Heart right ventricle (tissue), 16 donors: ENCODE results near the gene CREB5. TPM values are rescaled to one million over a fixed set of nuclear protein-coding genes. Genes with fewer than 3 reads are reported as not detected.

Experiments
- ATAC-seq, 8 donors: fragments of 200-7000 bp; cut with Tn5 transposase; one replicate each; pipeline ENCODE4 v1.9.1; 2020; ENCODE audit warnings: mild to moderate bottlenecking in 8 of 8, moderate library complexity in 8 of 8, moderate number of reproducible peaks in 1 of 8
- DNase-seq, 2 donors: peaks; one replicate each; pipeline ENCODE4 v3.0.0-alpha.2; 2020
- H3K27ac ChIP-seq, 10 donors: fragments of 200-600 bp; sonication (generic) in 2 of 10; one replicate each; pipeline versions ENCODE4 v1.5.0 to v1.8.0; 2020 to 2022; ENCODE audit warnings: mild to moderate bottlenecking in 3 of 10
- H3K27me3 ChIP-seq, 7 donors: fragments of 200-600 bp; one replicate each; pipeline ENCODE4 v1.8.0; 2021 to 2022; ENCODE audit warnings: mild to moderate bottlenecking in 2 of 7
- H3K36me3 ChIP-seq, 9 donors: fragments of 200-600 bp; sonication (generic) in 1 of 9; one replicate each; pipeline versions ENCODE4 v1.5.0 to v1.8.0; 2020 to 2022; ENCODE audit warnings: mild to moderate bottlenecking in 2 of 9
- H3K4me1 ChIP-seq, 9 donors: fragments of 200-600 bp; sonication (generic) in 1 of 9; one replicate each; pipeline versions ENCODE4 v1.5.0 to v1.8.0; 2020 to 2022; ENCODE audit warnings: mild to moderate bottlenecking in 4 of 9
- H3K4me3 ChIP-seq, 10 donors: fragments of 200-600 bp; sonication (generic) in 2 of 10; one replicate each; pipeline versions ENCODE4 v1.5.0 to v1.8.0; 2020 to 2022; ENCODE audit warnings: mild to moderate bottlenecking in 7 of 10, moderate library complexity in 2 of 10
- H3K9me3 ChIP-seq, 11 donors: fragments of 200-600 bp in 10 of 11; sonication (generic) in 2 of 11; one replicate each; pipeline versions ENCODE4 v1.5.0 to v1.8.0; 2013 to 2022; ENCODE audit warnings: mild to moderate bottlenecking in 2 of 11, control low read depth in 1 of 11, moderate library complexity in 1 of 11
- WGBS, 2 donors: extraction: QIAGEN DNeasy Blood & Tissue Kit; methylation state at CpG; one replicate each; pipeline ENCODE4 v1.1.7; 2013; ENCODE audit warnings: inconsistent platforms in 1 of 2; 5-methylcytosine and 5-hydroxymethylcytosine counted together
- intact Hi-C, 10 donors: fragments of 100-400 bp; cut with DNase I; formaldehyde crosslinking; loops; one replicate each; pipeline versions ENCODE4 v1.11.1 to v1.14.2; 2022
- polyA plus RNA-seq, 2 donors: library from polyadenylated mRNA; stranded (reverse); fragments of 200-250 nt; gene quantifications; one replicate each; pipeline ENCODE4 v1.2.3, GENCODE V29; 2013
- total RNA-seq, 10 donors: library from RNA; stranded (reverse); fragmentation: NEBNext Ultra II Directional in 3 of 10; extraction: Animal tissue kit (Norgen Biotek cat#: 25700) in 3 of 10; gene quantifications; one replicate each; pipeline versions ENCODE4 v1.2.1 to v1.2.4, GENCODE V29; 2021 to 2023
- TF ChIP-seq, protein P1 (sequence below), 9 donors: fragments of 200-600 bp; sonication (generic) in 2 of 9; IDR thresholded peaks; one replicate each; pipeline versions ENCODE4 v1.5.0 to v1.8.0; 2021 to 2022; ENCODE audit warnings: antibody characterized with exemption in 9 of 9, mild to moderate bottlenecking in 5 of 9, moderate library complexity in 1 of 9
- donor health status: Arrhythmogenic right ventricular cardiomyopathy.
- donor health status: ischemic (EF 13 %, LVEDD 7.1; RV severe dilation, severe dysfunction).
- donor health status: healthy with polysubstance abuse.
- donor health status: DM: no; HTN: yes; CAD: no.
- donor health status: DM: no; HTN: no; CAD: no.
- donor health status: ischemic (EF 25% LVEDD 6.9; RV normal size, moderate dysfunction).
- donor health status: ischemic (EF 25% LVEDD 5.7; RV mildly dilated, moderate dysfunction).
- donor health status: healthy.
- donor health status: DM: yes; HTN: yes; CAD: no.
- donor health status: Ischemic cardiomyopathy.
- donor health status: ischemic (EF 35%, LVEDD 5.7; RV mildly dilated, moderate dysfunction).
- donor health status: nonischemic (EF 11% LVEDD 7.7; RV severe dilation, severe dysfunction).
- donor health status: DM: yes; HTN: yes; CAD: no.
- donor health status: PGD.
- donor health status: ischemic (EF 29% LVEDD 5.4; RV normal size, mild dysfunction).
- donor health status: nonischemic (EF 23%, LVEDD 6.1; RV moderate dilation, normal function).

The CREB5 gene
- total and polyA plus RNA-seq, 12 donors, result 4.7 to 170 (median 19.0) TPM

DNA sequence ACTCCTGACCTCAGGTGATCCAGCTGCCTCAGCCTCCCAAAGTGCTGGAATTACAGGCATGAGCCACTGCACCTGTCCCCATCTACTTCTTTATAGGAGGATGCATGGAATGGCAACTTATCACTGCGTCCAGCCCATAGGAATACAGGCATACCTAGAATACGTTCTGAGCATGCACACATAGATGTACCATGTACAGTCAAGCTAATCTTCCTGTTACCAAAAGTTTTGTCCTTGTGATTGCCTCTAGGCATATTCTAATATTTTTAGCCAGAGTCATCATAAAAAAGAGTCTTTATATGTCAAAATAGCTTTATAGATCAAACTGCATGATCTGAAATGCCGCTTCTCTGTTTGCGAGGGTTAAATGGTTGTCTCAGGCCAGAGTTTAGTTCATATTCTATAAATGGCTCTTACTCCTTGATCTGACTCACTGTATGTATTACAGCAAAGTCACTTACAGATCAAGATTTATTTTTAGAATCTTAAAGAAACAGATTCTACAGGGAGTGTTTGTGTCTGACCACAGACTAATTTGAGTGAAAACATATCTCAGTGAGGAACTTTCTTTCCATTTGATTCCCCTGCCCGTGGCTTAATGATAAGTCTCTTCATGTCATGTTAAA, 210.9 kb downstream of the CREB5 start:
- Histone ChIP-seq H3K4me3 (no peak overlapping the region), H3K27me3 (no peaks in the 10 kb centered on the region), H3K9me3 (no peaks in the 10 kb centered on the region), H3K4me1 (peaks cover 0 to 78% (median 50%) of the 10 kb centered on the region in 9 donors), H3K27ac (peak overlapping the region in 6 of 10 donors; percentile 67 to 80 (median 77)), H3K36me3 (no peaks in the 10 kb centered on the region)
- TF ChIP-seq, protein P1, sequence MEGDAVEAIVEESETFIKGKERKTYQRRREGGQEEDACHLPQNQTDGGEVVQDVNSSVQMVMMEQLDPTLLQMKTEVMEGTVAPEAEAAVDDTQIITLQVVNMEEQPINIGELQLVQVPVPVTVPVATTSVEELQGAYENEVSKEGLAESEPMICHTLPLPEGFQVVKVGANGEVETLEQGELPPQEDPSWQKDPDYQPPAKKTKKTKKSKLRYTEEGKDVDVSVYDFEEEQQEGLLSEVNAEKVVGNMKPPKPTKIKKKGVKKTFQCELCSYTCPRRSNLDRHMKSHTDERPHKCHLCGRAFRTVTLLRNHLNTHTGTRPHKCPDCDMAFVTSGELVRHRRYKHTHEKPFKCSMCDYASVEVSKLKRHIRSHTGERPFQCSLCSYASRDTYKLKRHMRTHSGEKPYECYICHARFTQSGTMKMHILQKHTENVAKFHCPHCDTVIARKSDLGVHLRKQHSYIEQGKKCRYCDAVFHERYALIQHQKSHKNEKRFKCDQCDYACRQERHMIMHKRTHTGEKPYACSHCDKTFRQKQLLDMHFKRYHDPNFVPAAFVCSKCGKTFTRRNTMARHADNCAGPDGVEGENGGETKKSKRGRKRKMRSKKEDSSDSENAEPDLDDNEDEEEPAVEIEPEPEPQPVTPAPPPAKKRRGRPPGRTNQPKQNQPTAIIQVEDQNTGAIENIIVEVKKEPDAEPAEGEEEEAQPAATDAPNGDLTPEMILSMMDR (IDR thresholded peaks at IDR 0.05), result no peak
- intact Hi-C loops, result loop anchor here in 7 of 10 donors (2.0 to 10.0 kb wide), 9 partner anchors 62 to 328 kb away; no protein-coding TSS in a partner anchor
- ATAC-seq (peak in 7 of 8 donors; percentile 54 to 81 (median 78)), DNase-seq (no peak)
- WGBS, 2 donors, result 42 to 62% methylated on average over 5 of the region's 5 CpGs

DNA sequence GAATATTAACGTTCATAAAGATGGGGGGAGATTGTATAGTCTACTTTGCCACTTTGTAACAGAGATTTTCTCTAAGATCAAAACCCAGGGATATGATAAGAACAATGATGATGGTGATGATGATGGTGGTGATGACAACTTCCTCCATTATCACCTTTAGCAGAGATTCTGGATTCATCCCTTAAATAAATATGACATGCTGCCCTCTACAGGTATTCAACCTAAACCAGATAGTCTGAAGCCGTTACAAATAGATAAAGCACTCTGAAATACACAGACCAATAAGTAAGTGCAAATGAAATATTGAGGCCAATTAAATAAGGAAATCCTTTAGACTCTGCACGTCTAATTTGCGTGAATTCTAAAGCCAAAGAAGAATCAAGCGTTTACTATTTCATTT, 211.5 kb downstream of the CREB5 start:
- TF ChIP-seq, protein P1 (IDR thresholded peaks at IDR 0.05), result peak in 7 of 9 donors; percentile 11 to 49 (median 29)
- DNase-seq (no peak), ATAC-seq (peak in 3 of 8 donors; percentile 25 to 46 (median 43))
- Histone ChIP-seq H3K4me1 (peaks cover 0 to 78% (median 45%) of the 10 kb centered on the region in 9 donors), H3K4me3 (no peak overlapping the region), H3K9me3 (no peaks in the 10 kb centered on the region), H3K36me3 (no peaks in the 10 kb centered on the region), H3K27ac (peak overlapping the region in 6 of 10 donors; percentile 67 to 80 (median 77)), H3K27me3 (no peaks in the 10 kb centered on the region)
- 39 to 52% methylated on average over 5 of the region's 5 CpGs for WGBS, 2 donors
- intact Hi-C loops, result loop anchor here in 7 of 10 donors (2.0 to 10.0 kb wide), 10 partner anchors 61 to 329 kb away; no protein-coding TSS in a partner anchor

- no peaks in the 10 kb centered on the region for H3K9me3 ChIP-seq
- H3K4me1 ChIP-seq, result peaks cover 0 to 83% (median 51%) of the 10 kb centered on the region in 9 donors
- H3K27me3 ChIP-seq, result no peaks in the 10 kb centered on the region
- intact Hi-C loops, result loop anchor here in 8 of 10 donors (2.0 to 10.0 kb wide), 9 partner anchors 57 to 331 kb away; no protein-coding TSS in a partner anchor
- TF ChIP-seq, protein P1 (IDR thresholded peaks at IDR 0.05), result no peak
- H3K4me3 ChIP-seq, result no peak overlapping the region
- H3K27ac ChIP-seq, result no peak overlapping the region
- no peaks in the 10 kb centered on the region for H3K36me3 ChIP-seq
- WGBS, 2 donors, result 77 to 81% methylated on average over 2 of the region's 2 CpGs
- DNase-seq (no peak), ATAC-seq (no peak)
Observed at GRCh38 chr7:28625432-28625831, 213.1 kb downstream of the CREB5 start.

DNA sequence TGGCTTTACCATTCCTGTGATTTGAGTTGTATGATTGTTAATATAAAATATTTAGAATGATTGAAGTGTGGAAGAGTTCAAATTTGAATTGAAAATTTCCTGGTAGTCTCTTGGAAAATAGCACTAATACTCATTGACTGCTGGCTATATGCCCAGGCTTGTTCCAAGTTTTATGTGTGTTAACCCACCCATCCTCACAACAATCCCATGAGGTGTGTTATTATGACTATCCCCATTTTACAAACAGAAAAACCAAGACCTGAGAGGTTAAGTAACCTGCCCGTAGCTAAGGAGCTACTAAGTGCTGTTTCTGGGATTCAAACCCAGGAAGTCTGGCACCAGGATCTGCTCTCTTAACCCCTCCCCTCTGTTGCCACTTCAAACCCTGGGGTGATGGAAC, 213.9 kb downstream of the CREB5 start:
- ATAC-seq (no peak), DNase-seq (no peak)
- TF ChIP-seq, protein P1 (IDR thresholded peaks at IDR 0.05), result no peak
- WGBS, 2 donors, result 67 to 85% methylated on average over 1 of the region's 1 CpG
- H3K4me1 ChIP-seq, result peaks cover 0 to 81% (median 43%) of the 10 kb centered on the region in 9 donors
- peak overlapping the region in 3 of 10 donors; percentile 0 to 63 (median 11) for H3K27ac ChIP-seq
- intact Hi-C loops, result loop anchor here in 9 of 10 donors (2.0 to 10.0 kb wide), 10 partner anchors 56 to 331 kb away; no protein-coding TSS in a partner anchor
- H3K36me3 ChIP-seq, result no peaks in the 10 kb centered on the region
- no peaks in the 10 kb centered on the region for H3K27me3 ChIP-seq
- no peak overlapping the region for H3K4me3 ChIP-seq
- H3K9me3 ChIP-seq, result no peaks in the 10 kb centered on the region
